GM19438 (cell line): ENCODE measurements around the gene RCOR3.
"Not testable (repeated sequence)": the region's sequence is repeated elsewhere in the genome, so short reads cannot be mapped to it uniquely, and the experiment has no call there.

Experiments used
- ATAC-seq: cut with Tn5 transposase; IDR thresholded peaks from one replicate; pipeline ENCODE4 v1.9.1; 2021; ENCODE audit warnings: low read depth; ENCODE audit not compliant: unreplicated experiment

Gene RCOR3

GRCh38 chr1:211259638-211260126 is 516 bp downstream of the RCOR3 start:
- peak; percentile 8 for ATAC-seq

- peak; percentile 36 for ATAC-seq
Observed at GRCh38 chr1:211260141-211261107, 1.3 kb downstream of the RCOR3 start.

DNA sequence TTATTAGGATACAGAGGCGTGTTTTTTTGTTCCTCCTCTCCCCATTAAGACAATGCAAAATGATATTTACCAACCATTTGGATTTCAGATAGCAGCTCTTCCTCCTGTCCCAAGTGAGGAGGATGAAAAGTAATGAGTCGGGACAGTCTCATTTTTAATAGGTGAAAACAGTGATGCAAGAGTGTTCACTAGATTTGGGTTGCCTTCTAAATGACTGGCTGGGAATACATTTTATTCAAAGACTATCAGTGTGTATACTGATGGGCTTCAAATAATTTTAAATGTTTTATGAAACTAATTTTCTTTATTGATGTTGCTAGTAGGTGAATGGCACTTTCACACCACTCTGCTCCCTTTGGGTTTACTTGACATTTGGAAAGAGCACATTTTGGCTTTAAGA is 2.1 kb downstream of the RCOR3 start:
- ATAC-seq, result no peak

- not testable (repeated sequence) for ATAC-seq
Observed at GRCh38 chr1:211263022-211263421, 3.9 kb downstream of the RCOR3 start.

GRCh38 chr1:211267204-211267857 is 8.2 kb downstream of the RCOR3 start:
- ATAC-seq, result no peak

- no peak for ATAC-seq
Observed at GRCh38 chr1:211279340-211279739, 20.2 kb downstream of the RCOR3 start.

DNA sequence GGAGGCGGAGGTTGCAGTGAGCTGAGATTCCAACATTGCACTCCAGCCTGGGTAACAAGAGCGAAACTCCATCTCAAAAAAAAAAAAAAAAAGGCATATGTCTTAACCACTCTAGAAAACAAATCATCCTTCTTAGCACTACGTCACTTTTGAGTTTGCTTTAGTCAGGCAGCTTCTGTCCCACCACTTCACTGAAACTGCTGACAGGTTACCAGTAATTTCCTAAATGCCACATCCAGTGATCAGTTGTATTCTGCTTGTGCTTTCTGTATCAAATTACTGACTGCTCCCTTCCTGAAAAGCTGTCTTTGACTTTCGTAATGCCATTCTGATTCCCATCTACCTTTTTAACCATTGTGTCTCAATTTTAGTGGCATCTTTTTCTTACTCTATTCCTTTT is 21.7 kb downstream of the RCOR3 start:
- no peak for ATAC-seq

DNA sequence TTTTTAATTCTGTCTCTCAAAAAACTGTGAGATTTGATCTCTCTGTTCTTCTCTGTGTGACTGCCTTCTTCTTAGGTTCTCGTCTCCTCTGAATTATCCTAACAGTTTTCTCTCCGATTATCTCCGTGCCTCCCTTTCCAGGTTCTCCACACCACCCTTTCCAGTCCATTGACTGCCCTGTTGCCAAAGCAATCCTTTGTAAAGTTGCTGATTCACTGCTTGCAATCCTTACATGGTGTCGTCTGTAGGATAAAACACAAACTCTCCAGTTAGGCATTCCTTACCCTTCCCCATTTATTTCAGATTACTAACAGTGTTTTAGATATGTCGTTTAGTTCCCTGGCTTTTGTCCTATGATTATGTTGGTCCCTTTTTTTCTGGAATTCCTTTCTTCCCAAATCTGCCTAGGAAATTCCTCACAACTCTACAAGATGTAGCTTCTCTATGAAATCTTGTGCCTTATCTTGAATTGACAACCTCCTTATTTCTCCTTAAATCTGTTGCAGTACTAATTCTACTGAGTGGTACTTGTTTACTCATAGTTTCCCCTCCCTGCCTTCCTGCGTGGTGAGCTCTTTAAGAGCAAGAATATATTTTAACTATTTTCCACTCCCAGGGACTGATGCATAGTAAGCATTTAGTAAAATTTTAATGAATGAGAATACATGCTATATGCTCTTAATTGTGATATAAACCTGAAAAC is 22.3 kb downstream of the RCOR3 start:
- ATAC-seq, result no peak

DNA sequence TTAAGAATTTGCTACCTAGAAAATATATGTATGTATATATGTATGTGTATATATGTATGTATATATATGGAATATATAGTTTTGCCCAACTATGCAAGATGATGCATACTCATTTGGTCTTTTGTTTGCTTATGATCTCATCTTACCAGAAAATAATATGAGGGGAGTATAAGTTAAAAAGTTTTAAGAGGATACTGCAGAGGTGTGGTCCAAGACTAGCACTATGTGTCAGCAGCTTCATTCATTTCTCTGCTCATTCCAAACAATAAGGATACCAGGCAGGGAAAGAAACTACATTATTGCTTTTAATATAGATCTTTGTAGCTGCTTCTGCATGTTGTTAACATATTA is 22.8 kb downstream of the RCOR3 start:
- no peak for ATAC-seq

- ATAC-seq, result no peak
Observed at GRCh38 chr1:211285196-211285595, 26.0 kb downstream of the RCOR3 start.

DNA sequence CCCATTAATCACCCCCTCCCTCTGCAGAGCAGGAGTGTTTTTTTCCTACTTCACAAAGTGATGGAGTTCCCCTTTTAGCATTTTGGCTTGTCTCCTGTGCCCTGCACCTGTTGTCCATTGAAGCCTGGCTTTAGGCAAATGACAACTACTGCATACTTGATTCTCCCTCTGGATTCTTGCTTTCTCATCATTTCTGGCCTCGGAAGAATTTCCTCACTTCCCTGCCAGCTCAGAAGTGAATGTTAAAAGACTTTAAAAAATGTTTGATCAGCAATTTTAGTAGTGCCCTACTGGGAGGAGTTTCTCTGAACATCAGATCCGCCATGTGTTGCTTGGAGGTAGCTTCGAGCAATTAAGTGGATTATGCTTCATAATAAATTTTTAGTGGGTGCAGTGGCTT is 28.1 kb downstream of the RCOR3 start:
- no peak for ATAC-seq

GRCh38 chr1:211292411-211292810 is 33.2 kb downstream of the RCOR3 start:
- ATAC-seq, result no peak

- no peak for ATAC-seq
Observed at GRCh38 chr1:211296396-211296795, 37.2 kb downstream of the RCOR3 start.

- peak; percentile 68 for ATAC-seq
Observed at GRCh38 chr1:211305044-211305443, 45.9 kb downstream of the RCOR3 start.

GRCh38 chr1:211309617-211310016 is 50.5 kb downstream of the RCOR3 start:
- no peak for ATAC-seq

DNA sequence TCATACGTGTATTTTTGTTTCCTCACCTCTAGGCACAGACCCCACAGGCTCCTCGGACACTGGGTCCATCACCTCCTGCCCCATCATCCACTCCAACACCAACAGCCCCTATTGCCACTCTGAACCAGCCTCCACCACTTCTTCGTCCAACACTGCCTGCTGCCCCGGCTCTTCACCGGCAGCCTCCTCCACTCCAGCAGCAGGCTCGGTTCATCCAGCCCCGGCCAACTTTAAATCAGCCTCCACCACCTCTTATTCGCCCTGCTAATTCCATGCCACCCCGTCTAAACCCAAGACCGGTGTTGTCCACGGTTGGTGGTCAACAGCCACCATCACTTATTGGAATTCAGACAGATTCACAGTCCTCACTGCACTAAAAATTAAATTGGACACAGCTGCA is 54.2 kb downstream of the RCOR3 start:
- no peak for ATAC-seq

GRCh38 chr1:211318576-211319280 is 59.6 kb downstream of the RCOR3 start:
- ATAC-seq, result no peak

GRCh38 chr1:211319892-211320291 is 60.7 kb downstream of the RCOR3 start:
- ATAC-seq, result no peak

DNA sequence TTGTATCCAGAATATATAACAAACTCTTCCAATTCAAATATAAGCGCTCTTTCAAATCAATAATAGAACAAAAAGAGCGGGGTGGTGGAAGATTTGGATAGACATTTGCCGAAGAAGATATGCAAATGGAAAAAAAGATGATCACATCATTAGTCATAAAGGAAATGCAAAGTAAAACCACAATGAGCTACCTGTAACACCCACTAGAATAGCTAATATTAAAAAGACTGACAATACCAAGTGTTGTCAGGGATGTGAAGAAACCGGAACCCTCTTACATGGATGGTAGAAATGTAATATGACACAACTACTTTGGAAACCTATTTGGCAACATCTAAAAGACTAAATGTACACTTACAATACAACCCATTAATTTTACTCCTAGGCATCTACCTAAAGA is 61.8 kb downstream of the RCOR3 start:
- no peak for ATAC-seq

GRCh38 chr1:211321646-211322045 is 62.5 kb downstream of the RCOR3 start:
- not testable (repeated sequence) for ATAC-seq
